ENCODE data around the gene ZNF608. TPM values are rescaled to one million over a fixed set of nuclear protein-coding genes. Genes with fewer than 3 reads are reported as not detected.

Gene ZNF608
- total RNA-seq, 1 donor from 2014 or later: not detected

DNA sequence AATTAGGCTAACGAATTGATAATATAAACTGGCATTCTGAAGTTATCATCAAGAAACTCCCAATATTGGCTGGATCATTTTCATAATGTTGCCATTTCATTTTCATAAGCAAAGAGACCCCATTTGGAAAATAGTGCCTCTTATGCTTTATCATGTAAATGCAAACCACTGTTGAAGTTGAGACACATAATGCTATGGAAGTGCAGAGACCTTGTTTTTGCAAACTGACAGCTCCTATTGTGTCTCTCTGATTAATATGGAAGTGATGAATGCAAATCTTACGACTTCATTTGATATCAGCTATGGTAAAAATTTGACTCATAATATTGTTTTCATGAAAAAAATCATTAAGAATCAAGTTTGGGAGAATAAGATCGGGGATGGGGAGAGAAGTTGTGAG, 25.3 kb upstream of the ZNF608 start:
- no peaks in the 10 kb centered on the region for H3K36me3 Mint-ChIP-seq (ENCODE audit: low read depth)
- H3K27me3 Mint-ChIP-seq (ENCODE audit: low read depth): no peaks in the 10 kb centered on the region
- no peak overlapping the region for H3K27ac Mint-ChIP-seq
- no peak overlapping the region for H3K4me3 Mint-ChIP-seq (ENCODE audit: low read depth)
- DNase-seq (ENCODE audit: low spot score): no peak
- no peaks in the 10 kb centered on the region for H3K9me3 Mint-ChIP-seq
- intact Hi-C loops (cut with micrococcal nuclease): no loop called here
- H3K4me1 Mint-ChIP-seq (ENCODE audit: low read depth): no peaks in the 10 kb centered on the region

GRCh38 chr5:124764992-124765611, 18.7 kb upstream of the ZNF608 start:
- intact Hi-C loops (cut with micrococcal nuclease): no loop called here

GRCh38 chr5:124764585-124764984, 18.1 kb upstream of the ZNF608 start:
- no peak for DNase-seq (ENCODE audit: low spot score)
- Mint-ChIP-seq H3K9me3 (no peaks in the 10 kb centered on the region), H3K27ac (no peak overlapping the region), H3K4me1 (ENCODE audit: low read depth) (no peaks in the 10 kb centered on the region), H3K36me3 (ENCODE audit: low read depth) (no peaks in the 10 kb centered on the region), H3K4me3 (ENCODE audit: low read depth) (no peak overlapping the region), H3K27me3 (ENCODE audit: low read depth) (no peaks in the 10 kb centered on the region)
- intact Hi-C loops (cut with micrococcal nuclease): no loop called here

More at GRCh38 chr5:124764992-124765611, 18.7 kb upstream of the ZNF608 start:
- no peak overlapping the region for H3K27ac Mint-ChIP-seq
- H3K4me3 Mint-ChIP-seq (ENCODE audit: low read depth): no peak overlapping the region
- no peaks in the 10 kb centered on the region for H3K4me1 Mint-ChIP-seq (ENCODE audit: low read depth)
- no peaks in the 10 kb centered on the region for H3K27me3 Mint-ChIP-seq (ENCODE audit: low read depth)
- H3K36me3 Mint-ChIP-seq (ENCODE audit: low read depth): no peaks in the 10 kb centered on the region
- no peaks in the 10 kb centered on the region for H3K9me3 Mint-ChIP-seq
- no peak for DNase-seq (ENCODE audit: low spot score)

GRCh38 chr5:124761010-124761409, 14.6 kb upstream of the ZNF608 start:
- H3K9me3 Mint-ChIP-seq: no peaks in the 10 kb centered on the region
- no peak for DNase-seq (ENCODE audit: low spot score)
- intact Hi-C loops (cut with micrococcal nuclease): no loop called here
- H3K27ac Mint-ChIP-seq: no peak overlapping the region
- H3K4me3 Mint-ChIP-seq (ENCODE audit: low read depth): no peak overlapping the region
- H3K36me3 Mint-ChIP-seq (ENCODE audit: low read depth): no peaks in the 10 kb centered on the region
- no peaks in the 10 kb centered on the region for H3K4me1 Mint-ChIP-seq (ENCODE audit: low read depth)
- H3K27me3 Mint-ChIP-seq (ENCODE audit: low read depth): no peaks in the 10 kb centered on the region

DNA sequence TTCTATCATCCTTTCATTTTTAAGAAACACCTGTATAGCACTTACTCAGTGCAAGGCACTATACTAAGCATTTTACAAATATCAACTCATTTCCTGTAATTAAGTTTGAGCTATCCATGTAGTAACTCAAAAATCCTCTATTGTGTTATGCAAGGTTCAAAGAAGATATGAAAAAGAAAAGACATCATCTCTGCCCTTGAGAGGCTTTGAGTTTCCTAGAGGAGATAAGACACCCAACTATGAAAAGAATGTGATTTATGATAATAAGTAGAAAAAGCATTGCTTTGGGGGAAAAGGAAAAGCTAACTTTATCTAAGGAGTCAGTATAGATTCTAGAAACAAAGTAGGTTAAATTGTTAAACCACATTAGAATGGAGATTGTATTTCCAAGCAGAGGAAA, 14.2 kb upstream of the ZNF608 start:
- H3K27me3 Mint-ChIP-seq (ENCODE audit: low read depth): no peaks in the 10 kb centered on the region
- no peaks in the 10 kb centered on the region for H3K9me3 Mint-ChIP-seq
- no peaks in the 10 kb centered on the region for H3K36me3 Mint-ChIP-seq (ENCODE audit: low read depth)
- intact Hi-C loops (cut with micrococcal nuclease): no loop called here
- H3K27ac Mint-ChIP-seq: no peak overlapping the region
- H3K4me1 Mint-ChIP-seq (ENCODE audit: low read depth): no peaks in the 10 kb centered on the region
- H3K4me3 Mint-ChIP-seq (ENCODE audit: low read depth): no peak overlapping the region
- DNase-seq (ENCODE audit: low spot score): no peak

- no peak for DNase-seq (ENCODE audit: low spot score)
- intact Hi-C loops (cut with micrococcal nuclease): no loop called here
- Mint-ChIP-seq H3K9me3 (no peaks in the 10 kb centered on the region), H3K4me1 (ENCODE audit: low read depth) (no peaks in the 10 kb centered on the region), H3K27me3 (ENCODE audit: low read depth) (no peaks in the 10 kb centered on the region), H3K36me3 (ENCODE audit: low read depth) (no peaks in the 10 kb centered on the region), H3K27ac (no peak overlapping the region), H3K4me3 (ENCODE audit: low read depth) (no peak overlapping the region)
Measured at GRCh38 chr5:124755565-124755964, 9.1 kb upstream of the ZNF608 start.

GRCh38 chr5:124755041-124755440, 8.6 kb upstream of the ZNF608 start:
- H3K27me3 Mint-ChIP-seq (ENCODE audit: low read depth): no peaks in the 10 kb centered on the region
- no peak for DNase-seq (ENCODE audit: low spot score)
- H3K36me3 Mint-ChIP-seq (ENCODE audit: low read depth): no peaks in the 10 kb centered on the region
- intact Hi-C loops (cut with micrococcal nuclease): no loop called here
- H3K4me3 Mint-ChIP-seq (ENCODE audit: low read depth): no peak overlapping the region
- H3K27ac Mint-ChIP-seq: no peak overlapping the region
- H3K9me3 Mint-ChIP-seq: no peaks in the 10 kb centered on the region
- no peaks in the 10 kb centered on the region for H3K4me1 Mint-ChIP-seq (ENCODE audit: low read depth)

DNA sequence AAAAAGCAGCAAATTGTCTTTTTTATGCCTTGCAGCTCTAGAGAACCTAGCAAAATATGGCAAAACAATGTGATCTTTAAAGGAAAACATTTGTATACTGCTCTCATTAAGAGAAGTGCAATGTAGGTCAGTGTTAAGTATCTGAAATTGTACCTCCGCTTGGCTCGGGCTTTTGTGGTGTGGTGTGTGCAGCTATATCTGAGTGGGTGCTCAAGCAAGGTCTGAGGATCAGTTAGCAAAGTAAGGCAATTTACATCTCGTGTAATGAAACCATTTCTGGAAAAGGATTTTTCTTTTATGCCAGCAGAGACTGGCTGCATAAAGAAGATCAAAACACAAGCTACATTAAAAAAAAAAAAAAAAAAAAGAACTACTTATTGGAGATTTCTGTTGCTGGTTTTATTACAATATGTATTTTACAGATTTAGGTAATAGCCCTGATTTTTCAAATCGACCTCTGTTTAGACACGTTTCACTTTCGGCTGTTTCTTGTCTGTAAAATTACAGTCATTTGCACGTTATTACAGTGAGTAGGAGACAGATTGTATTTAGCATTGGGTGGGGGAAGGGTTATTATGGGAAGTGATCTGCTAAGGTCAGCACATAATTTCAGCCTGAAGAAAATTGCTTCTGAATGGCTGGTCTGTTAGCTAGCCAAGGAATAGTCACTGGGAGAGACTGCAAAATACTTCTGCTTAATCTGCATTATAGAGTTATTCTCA, 7.9 kb upstream of the ZNF608 start:
- no peaks in the 10 kb centered on the region for H3K36me3 Mint-ChIP-seq (ENCODE audit: low read depth)
- no peak overlapping the region for H3K27ac Mint-ChIP-seq
- H3K4me1 Mint-ChIP-seq (ENCODE audit: low read depth): no peaks in the 10 kb centered on the region
- intact Hi-C loops (cut with micrococcal nuclease): no loop called here
- H3K27me3 Mint-ChIP-seq (ENCODE audit: low read depth): peaks cover 4% of the 10 kb centered on the region
- no peak overlapping the region for H3K4me3 Mint-ChIP-seq (ENCODE audit: low read depth)
- DNase-seq (ENCODE audit: low spot score): no peak
- no peaks in the 10 kb centered on the region for H3K9me3 Mint-ChIP-seq

- no peaks in the 10 kb centered on the region for H3K36me3 Mint-ChIP-seq (ENCODE audit: low read depth)
- H3K27me3 Mint-ChIP-seq (ENCODE audit: low read depth): peaks cover 16% of the 10 kb centered on the region
Measured at GRCh38 chr5:124752854-124753720, 6.6 kb upstream of the ZNF608 start.

DNA sequence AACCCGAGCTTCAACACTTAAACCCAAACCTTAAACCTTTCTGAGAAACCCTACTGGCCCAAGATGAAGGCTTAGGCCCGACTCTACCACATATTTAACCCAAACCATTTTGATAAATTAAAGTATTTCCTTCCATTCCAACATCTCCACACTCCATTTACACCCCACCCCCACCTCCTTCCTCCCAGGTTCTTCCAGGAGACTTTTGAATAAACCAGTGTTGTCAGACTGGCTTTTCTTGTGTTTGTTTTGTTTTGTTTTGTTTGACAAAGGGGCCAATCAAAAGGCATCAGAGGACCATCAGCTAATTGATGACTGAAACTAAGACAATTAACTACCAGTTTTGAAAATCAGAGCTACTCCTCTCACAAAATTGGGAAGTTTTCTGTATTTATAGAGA, 4.6 kb upstream of the ZNF608 start:
- H3K9me3 Mint-ChIP-seq: no peaks in the 10 kb centered on the region
- H3K4me3 Mint-ChIP-seq (ENCODE audit: low read depth): no peak overlapping the region
- no peaks in the 10 kb centered on the region for H3K36me3 Mint-ChIP-seq (ENCODE audit: low read depth)
- intact Hi-C loops (cut with micrococcal nuclease): no loop called here
- H3K27ac Mint-ChIP-seq: no peak overlapping the region
- no peak for DNase-seq (ENCODE audit: low spot score)
- H3K27me3 Mint-ChIP-seq (ENCODE audit: low read depth): peaks cover 37% of the 10 kb centered on the region
- H3K4me1 Mint-ChIP-seq (ENCODE audit: low read depth): peaks cover 2% of the 10 kb centered on the region

More at GRCh38 chr5:124752854-124753720, 6.6 kb upstream of the ZNF608 start:
- no peaks in the 10 kb centered on the region for H3K9me3 Mint-ChIP-seq
- H3K4me3 Mint-ChIP-seq (ENCODE audit: low read depth): no peak overlapping the region
- intact Hi-C loops (cut with micrococcal nuclease): no loop called here
- H3K4me1 Mint-ChIP-seq (ENCODE audit: low read depth): no peaks in the 10 kb centered on the region
- no peak for DNase-seq (ENCODE audit: low spot score)
- no peak overlapping the region for H3K27ac Mint-ChIP-seq

- Mint-ChIP-seq H3K27ac (no peak overlapping the region), H3K4me1 (ENCODE audit: low read depth) (peaks cover 2% of the 10 kb centered on the region), H3K27me3 (ENCODE audit: low read depth) (peaks cover 41% of the 10 kb centered on the region), H3K4me3 (ENCODE audit: low read depth) (no peak overlapping the region), H3K36me3 (ENCODE audit: low read depth) (no peaks in the 10 kb centered on the region), H3K9me3 (no peaks in the 10 kb centered on the region)
- no peak for DNase-seq (ENCODE audit: low spot score)
- intact Hi-C loops (cut with micrococcal nuclease): no loop called here
Measured at GRCh38 chr5:124748687-124749594, 2.5 kb upstream of the ZNF608 start.
